ENCODE measurements around the gene SLC38A2. TPM values are rescaled to one million over a fixed set of nuclear protein-coding genes. Genes with fewer than 3 reads are reported as not detected.

Gene SLC38A2
- total RNA-seq, 1 experiment from 2014 or later: 170 TPM

- DNase-seq: no peak
- BruUV-seq (replicated peaks): no TSS peak
- no peak overlapping the region for H3K27ac Mint-ChIP-seq (ENCODE audit: unreplicated experiment)
- H3K9me3 Mint-ChIP-seq (ENCODE audit: low read depth, unreplicated experiment): no peaks in the 10 kb centered on the region
- CTCF ChIA-PET: no interaction called here
- intact Hi-C loops (cut with micrococcal nuclease; ENCODE audit: unreplicated experiment): no loop called here
- H3K27me3 Mint-ChIP-seq (ENCODE audit: unreplicated experiment): no peaks in the 10 kb centered on the region
- H3K36me3 Mint-ChIP-seq (ENCODE audit: insufficient read depth, unreplicated experiment): no peaks in the 10 kb centered on the region
- H3K4me1 Mint-ChIP-seq (ENCODE audit: low read depth, unreplicated experiment): peaks cover 26% of the 10 kb centered on the region
- no peak for TF ChIP-seq CTCF (IDR thresholded peaks at IDR 0.05; ENCODE audit: unreplicated experiment)
- H3K4me3 Mint-ChIP-seq (ENCODE audit: low read depth, unreplicated experiment): no peak overlapping the region
These were observed 20.5 kb downstream of the SLC38A2 start for GRCh38 chr12:46351886-46352650.

- no TSS peak for BruUV-seq (replicated peaks)
- no peak overlapping the region for H3K4me3 Mint-ChIP-seq (ENCODE audit: low read depth, unreplicated experiment)
- intact Hi-C loops (cut with micrococcal nuclease; ENCODE audit: unreplicated experiment): no loop called here
- CTCF ChIA-PET: no interaction called here
- no peaks in the 10 kb centered on the region for H3K36me3 Mint-ChIP-seq (ENCODE audit: insufficient read depth, unreplicated experiment)
- H3K27me3 Mint-ChIP-seq (ENCODE audit: unreplicated experiment): no peaks in the 10 kb centered on the region
- no peaks in the 10 kb centered on the region for H3K9me3 Mint-ChIP-seq (ENCODE audit: low read depth, unreplicated experiment)
- DNase-seq: no peak
- H3K4me1 Mint-ChIP-seq (ENCODE audit: low read depth, unreplicated experiment): peaks cover 26% of the 10 kb centered on the region
- TF ChIP-seq CTCF (IDR thresholded peaks at IDR 0.05; ENCODE audit: unreplicated experiment): no peak
- no peak overlapping the region for H3K27ac Mint-ChIP-seq (ENCODE audit: unreplicated experiment)
These were observed 21.4 kb downstream of the SLC38A2 start for GRCh38 chr12:46351138-46351537.

- BruUV-seq (replicated peaks): no TSS peak
- CTCF ChIA-PET: no interaction called here
These were observed 23.3 kb downstream of the SLC38A2 start for GRCh38 chr12:46349253-46349652.

GRCh38 chr12:46343118-46343852 is 29.3 kb downstream of the SLC38A2 start:
- Mint-ChIP-seq H3K27me3 (ENCODE audit: unreplicated experiment) (no peaks in the 10 kb centered on the region), H3K4me3 (ENCODE audit: low read depth, unreplicated experiment) (no peak overlapping the region), H3K9me3 (ENCODE audit: low read depth, unreplicated experiment) (no peaks in the 10 kb centered on the region), H3K27ac (ENCODE audit: unreplicated experiment) (peak overlapping the region; percentile 15), H3K4me1 (ENCODE audit: low read depth, unreplicated experiment) (peaks cover 17% of the 10 kb centered on the region), H3K36me3 (ENCODE audit: insufficient read depth, unreplicated experiment) (no peaks in the 10 kb centered on the region)
- intact Hi-C loops (cut with micrococcal nuclease; ENCODE audit: unreplicated experiment): loop anchor here (2.0 to 5.0 kb wide), 3 partner anchors 319 to 679 kb away; no protein-coding TSS in a partner anchor
- CTCF ChIA-PET: interaction anchor here (1.1 kb wide), 1 partner anchor 333 kb away, joined by 4 read pairs; no protein-coding TSS in a partner anchor
- no peak for DNase-seq
- BruUV-seq (replicated peaks): no TSS peak
- no peak for TF ChIP-seq CTCF (IDR thresholded peaks at IDR 0.05; ENCODE audit: unreplicated experiment)

More at GRCh38 chr12:46349253-46349652, 23.3 kb downstream of the SLC38A2 start:
- no peak for TF ChIP-seq CTCF (IDR thresholded peaks at IDR 0.05; ENCODE audit: unreplicated experiment)
- H3K27ac Mint-ChIP-seq (ENCODE audit: unreplicated experiment): no peak overlapping the region
- no peak for DNase-seq
- H3K9me3 Mint-ChIP-seq (ENCODE audit: low read depth, unreplicated experiment): no peaks in the 10 kb centered on the region
- H3K4me1 Mint-ChIP-seq (ENCODE audit: low read depth, unreplicated experiment): peaks cover 14% of the 10 kb centered on the region
- no peaks in the 10 kb centered on the region for H3K27me3 Mint-ChIP-seq (ENCODE audit: unreplicated experiment)
- intact Hi-C loops (cut with micrococcal nuclease; ENCODE audit: unreplicated experiment): no loop called here
- no peaks in the 10 kb centered on the region for H3K36me3 Mint-ChIP-seq (ENCODE audit: insufficient read depth, unreplicated experiment)
- H3K4me3 Mint-ChIP-seq (ENCODE audit: low read depth, unreplicated experiment): no peak overlapping the region
